Fibroblast of skin of right quadriceps (primary cell): ENCODE data around the gene MT1G.
"Not testable (repeated sequence)": the region's sequence is repeated elsewhere in the genome, so short reads cannot be mapped to it uniquely, and the experiment has no call there.

ENCODE experiments used
- DNase-seq: peaks from one replicate; pipeline ENCODE4 v3.0.0-alpha.2; 2013

The MT1G gene

GRCh38 chr16:56634715-56635440 is 33.0 kb downstream of the MT1G start:
- no peak for DNase-seq

DNA sequence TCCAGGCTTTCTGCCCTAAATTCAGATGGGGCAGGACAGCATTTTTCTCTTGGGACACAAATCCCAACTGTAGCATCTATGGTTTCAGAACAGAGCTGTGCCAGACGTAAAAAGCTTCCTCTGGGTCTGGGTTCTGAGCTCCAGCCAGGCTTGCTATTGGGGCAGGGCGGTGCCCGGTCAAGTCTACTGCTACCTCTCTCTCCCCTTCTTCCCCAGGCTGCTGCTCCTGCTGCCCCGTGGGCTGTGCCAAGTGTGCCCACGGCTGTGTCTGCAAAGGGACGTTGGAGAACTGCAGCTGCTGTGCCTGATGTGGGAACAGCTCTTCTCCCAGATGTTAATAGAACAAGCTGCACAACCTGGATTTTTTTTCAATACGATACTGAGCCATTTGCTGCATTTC is 34.3 kb downstream of the MT1G start:
- DNase-seq = no peak

- DNase-seq = no peak
Observed at GRCh38 chr16:56632848-56633365, 35.0 kb downstream of the MT1G start.

DNA sequence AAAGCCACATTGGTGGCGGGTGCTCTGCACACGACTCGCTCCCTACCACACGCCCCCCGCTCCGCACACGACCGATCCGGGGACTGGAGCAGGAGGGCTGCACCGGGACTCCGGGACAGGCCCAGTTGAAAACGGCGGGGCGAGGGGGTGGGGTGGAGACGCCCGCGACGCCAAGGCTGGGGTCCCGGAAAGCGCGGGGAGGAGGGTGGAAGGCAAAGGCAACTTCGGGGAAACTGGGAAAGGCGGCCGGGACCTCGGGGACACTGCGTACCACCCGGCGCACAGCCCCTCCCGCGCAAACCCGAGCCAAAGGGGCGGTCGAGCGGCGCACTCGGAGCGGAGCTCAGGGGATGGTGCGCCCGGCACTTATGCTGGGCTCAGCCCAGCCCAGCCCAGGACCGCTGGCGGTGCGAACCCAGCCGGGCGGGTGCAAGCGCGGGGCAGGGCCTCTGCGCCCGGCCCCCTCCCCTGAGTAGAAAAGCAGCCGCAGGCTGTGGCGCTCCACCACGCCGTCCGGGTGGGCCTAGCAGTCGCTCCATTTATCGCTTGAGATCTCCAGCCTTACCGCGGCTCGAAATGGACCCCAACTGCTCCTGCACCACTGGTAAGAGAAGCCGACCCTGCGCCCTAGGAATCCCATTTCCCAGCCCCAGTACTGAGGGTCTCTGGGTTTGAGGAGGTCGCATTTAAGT is 35.6 kb downstream of the MT1G start, which contains the start of gene MT1M:
Gene MT1M, plus strand, starts transcription at position 504 of the 692 bp plus-strand sequence. Its CDS starts 73 bp downstream, at position 577.
- no peak for DNase-seq

GRCh38 chr16:56631832-56632155 is 36.1 kb downstream of the MT1G start:
- DNase-seq = no peak

GRCh38 chr16:56631197-56631596 is 36.7 kb downstream of the MT1G start:
- no peak for DNase-seq

GRCh38 chr16:56630134-56630533 is 37.7 kb downstream of the MT1G start:
- DNase-seq = no peak

- DNase-seq = no peak
Observed at GRCh38 chr16:56629531-56629930, 38.3 kb downstream of the MT1G start.

DNA sequence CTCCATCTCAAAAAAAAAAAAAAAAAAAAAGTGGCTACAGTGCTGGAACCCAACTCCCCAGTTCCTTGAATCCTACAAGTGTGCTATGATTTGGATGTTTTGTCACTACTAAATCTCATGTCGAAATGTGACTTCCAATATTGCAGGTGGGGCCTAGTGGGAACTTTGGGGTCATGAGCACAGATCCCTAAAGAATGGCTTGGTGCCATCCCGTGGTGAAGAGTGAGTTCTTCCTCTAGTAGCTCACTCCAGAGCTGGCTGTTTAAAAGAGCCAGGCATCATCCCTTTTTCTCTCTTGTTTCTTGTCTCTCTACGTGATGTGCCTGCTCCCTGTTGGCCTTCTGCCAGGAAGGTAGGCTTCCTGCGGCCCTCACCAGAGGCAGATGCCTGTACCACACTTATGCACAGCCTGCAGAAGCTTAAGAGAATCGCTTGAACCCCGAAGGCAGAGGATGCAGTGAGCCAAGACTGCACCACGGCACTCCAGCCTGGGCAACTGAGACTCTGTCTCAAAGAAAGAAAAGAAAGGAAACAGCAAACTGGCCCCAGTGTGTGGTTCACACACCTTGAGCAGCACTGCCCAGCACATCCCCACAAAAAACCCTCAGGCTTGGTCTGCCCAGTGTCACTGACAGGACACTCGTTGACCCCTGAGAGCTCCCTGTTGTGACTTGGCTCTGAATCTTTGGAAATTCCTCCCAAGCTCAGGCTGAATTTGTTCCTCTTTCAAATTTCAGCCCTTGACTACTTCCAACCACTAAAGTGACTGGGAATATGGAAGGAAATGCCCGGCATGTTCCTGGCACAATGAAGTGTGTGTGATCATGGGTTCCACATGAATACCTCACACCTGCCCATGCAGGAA is 39.1 kb downstream of the MT1G start:
- no peak for DNase-seq

GRCh38 chr16:56626685-56627084 is 41.2 kb downstream of the MT1G start:
- no peak for DNase-seq

- peak; percentile 60 for DNase-seq
Observed at GRCh38 chr16:56625943-56626654, 41.8 kb downstream of the MT1G start.

DNA sequence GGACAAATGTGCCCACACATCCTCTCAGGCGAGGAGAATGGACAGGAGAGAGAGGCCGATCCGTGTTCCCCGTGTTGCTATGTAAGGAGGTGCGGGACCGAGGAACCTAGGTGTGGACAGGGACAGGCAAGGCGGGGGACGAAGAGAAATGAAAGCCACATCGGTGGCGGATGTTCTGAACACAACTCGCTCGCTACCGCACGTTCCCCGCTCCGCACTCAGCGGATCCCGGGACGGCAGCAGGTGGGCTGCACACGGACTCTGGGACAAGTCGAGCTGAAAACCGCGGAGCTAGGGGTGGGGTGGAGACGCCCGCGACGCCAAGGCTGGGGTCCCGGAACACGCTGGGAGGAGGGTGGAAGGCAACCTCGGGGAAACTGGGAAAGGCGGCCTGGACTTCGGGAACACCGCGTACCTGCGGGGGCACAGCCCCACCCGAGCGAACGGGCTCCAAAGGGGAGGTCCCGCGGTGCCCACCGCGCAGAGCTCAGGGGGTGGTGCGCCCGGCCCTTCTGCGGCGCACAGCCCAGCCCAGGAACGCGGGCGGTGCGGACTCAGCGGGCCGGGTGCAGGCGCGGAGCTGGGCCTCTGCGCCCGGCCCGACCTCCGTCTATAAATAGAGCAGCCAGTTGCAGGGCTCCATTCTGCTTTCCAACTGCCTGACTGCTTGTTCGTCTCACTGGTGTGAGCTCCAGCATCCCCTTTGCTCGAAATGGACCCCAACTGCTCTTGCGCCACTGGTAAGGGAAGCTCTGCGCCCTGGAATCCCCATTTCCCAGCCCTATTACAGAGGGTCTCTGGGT is 42.5 kb downstream of the MT1G start, which contains the start of gene MT1E:
Gene MT1E, plus strand, starts transcription at position 642 of the 803 bp plus-strand sequence. Its CDS starts 71 bp downstream, at position 713.
- DNase-seq = peak; percentile 84

- no peak for DNase-seq
Observed at GRCh38 chr16:56623637-56624036, 44.2 kb downstream of the MT1G start.

GRCh38 chr16:56623184-56623583 is 44.7 kb downstream of the MT1G start:
- not testable (repeated sequence) for DNase-seq

GRCh38 chr16:56621665-56622445 is 46.0 kb downstream of the MT1G start:
- DNase-seq = not testable (repeated sequence)

- DNase-seq = no peak
Observed at GRCh38 chr16:56620339-56620897, 47.4 kb downstream of the MT1G start.

GRCh38 chr16:56618138-56618537 is 49.7 kb downstream of the MT1G start:
- no peak for DNase-seq

DNA sequence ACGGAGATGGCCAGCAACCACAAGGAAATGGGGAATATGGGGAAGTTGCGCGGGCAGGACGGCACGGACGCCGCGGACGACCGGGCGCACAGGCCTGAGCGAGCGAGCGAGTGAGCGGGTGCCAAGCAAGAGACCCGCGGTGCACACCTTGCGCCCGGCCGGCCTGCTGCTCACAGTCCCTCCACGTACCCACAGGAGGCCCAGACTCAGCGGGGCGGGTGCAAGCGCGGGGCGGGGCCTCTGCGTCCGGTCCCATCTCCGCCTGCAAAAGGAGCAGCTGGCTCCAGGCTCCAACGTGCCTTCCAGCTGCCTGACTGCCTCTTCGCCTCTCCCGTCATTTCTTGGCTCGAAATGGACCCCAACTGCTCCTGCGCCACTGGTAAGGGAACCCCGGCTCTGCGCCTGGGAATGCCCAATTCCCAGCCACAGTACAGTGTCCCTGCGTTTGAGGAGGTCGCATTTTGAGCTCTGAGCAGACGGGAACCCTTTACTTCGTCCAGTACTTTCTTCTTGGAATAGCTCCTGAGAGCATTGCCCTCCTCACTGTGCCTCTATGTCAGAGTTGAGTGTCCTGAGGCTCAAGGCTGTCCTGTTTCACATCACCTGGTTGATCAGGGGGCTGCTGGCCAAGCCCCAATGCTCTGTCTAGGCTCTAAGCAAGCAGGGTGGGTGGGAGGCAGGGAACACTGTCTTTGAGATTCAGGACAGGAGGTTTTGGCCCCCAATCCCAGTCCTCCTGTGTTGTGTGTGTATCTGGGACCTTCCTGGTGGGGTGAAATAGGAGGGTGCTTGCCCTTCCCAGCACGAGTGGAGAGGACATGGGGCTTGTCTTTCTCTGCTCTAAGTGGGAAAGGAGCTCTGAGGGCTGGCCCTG is 50.4 kb downstream of the MT1G start:
- DNase-seq = peak; percentile 51
